Lower lobe of right lung (tissue), 2 donors: ENCODE results near the gene FOXE1. TPM values are rescaled to one million over a fixed set of nuclear protein-coding genes. Genes with fewer than 3 reads are reported as not detected.

Experiments
- ATAC-seq, 2 donors: fragments of 200-7000 bp; cut with Tn5 transposase; one replicate each; pipeline ENCODE4 v1.9.1; 2020 to 2022; ENCODE audit warnings: mild to moderate bottlenecking in 2 of 2, moderate library complexity in 2 of 2
- DNase-seq: peaks from one replicate; pipeline ENCODE4 v3.0.0-alpha.2; 2020
- H3K27ac ChIP-seq: fragments of 200-600 bp; one replicate; pipeline ENCODE4 v1.8.0; 2022
- H3K27me3 ChIP-seq: fragments of 200-600 bp; one replicate; pipeline ENCODE4 v1.8.0; 2022; ENCODE audit warnings: low read depth
- H3K36me3 ChIP-seq: fragments of 200-600 bp; one replicate; pipeline ENCODE4 v1.8.0; 2022; ENCODE audit warnings: mild to moderate bottlenecking
- H3K4me1 ChIP-seq: fragments of 200-600 bp; one replicate; pipeline ENCODE4 v1.8.0; 2022
- H3K4me3 ChIP-seq: fragments of 200-600 bp; one replicate; pipeline ENCODE4 v1.8.0; 2022; ENCODE audit warnings: mild to moderate bottlenecking
- H3K9me3 ChIP-seq: fragments of 200-600 bp; one replicate; pipeline ENCODE4 v1.8.0; 2022
- intact Hi-C: fragments of 100-400 bp; cut with DNase I; formaldehyde crosslinking; loops from one replicate; pipeline ENCODE4 v1.11.0; 2022
- total RNA-seq: library from RNA; stranded (reverse); fragmentation: NEBNext Ultra II Directional; extraction: Animal tissue kit (Norgen Biotek cat#: 25700); gene quantifications from one replicate; pipeline ENCODE4 v1.2.1, GENCODE V29; 2021
- TF ChIP-seq, protein P1 (sequence below): fragments of 200-600 bp; IDR thresholded peaks from one replicate; pipeline ENCODE4 v1.8.0; 2022; ENCODE audit warnings: antibody characterized with exemption, mild to moderate bottlenecking
- donor health status: DM: no; HTN: yes; CAD: no; lungs with severe emphysema.

The FOXE1 gene
- total RNA-seq, 1 donor from 2014 or later = not detected

DNA sequence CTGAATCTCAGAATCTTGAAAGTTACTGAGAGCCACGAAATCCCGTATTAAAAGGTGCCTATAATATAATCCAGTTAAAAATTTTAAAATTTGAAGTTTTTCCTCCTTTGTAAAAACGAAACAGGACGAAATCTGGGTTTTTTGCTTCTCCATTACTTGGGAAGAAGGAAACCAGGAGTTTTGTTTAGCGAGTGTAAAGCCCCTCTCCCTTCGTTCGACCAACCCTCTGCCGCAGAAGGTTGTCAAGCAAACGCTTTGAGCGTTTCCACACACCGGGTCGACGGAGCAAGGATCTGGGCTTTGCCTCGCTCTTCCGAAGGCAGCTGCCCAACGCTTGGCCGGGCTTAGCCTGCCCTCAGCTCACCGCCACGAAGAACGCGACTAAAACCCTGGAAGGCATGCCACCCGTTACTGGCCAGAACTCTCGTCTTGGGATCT is 1.6 kb upstream of the FOXE1 start:
- ATAC-seq = no peak
- no peak overlapping the region for H3K27ac ChIP-seq
- no peak for DNase-seq
- H3K27me3 ChIP-seq = peaks cover 100% of the 10 kb centered on the region
- intact Hi-C loops = no loop called here
- H3K4me3 ChIP-seq = peak overlapping the region; percentile 11
- no peaks in the 10 kb centered on the region for H3K9me3 ChIP-seq
- TF ChIP-seq, protein P1, sequence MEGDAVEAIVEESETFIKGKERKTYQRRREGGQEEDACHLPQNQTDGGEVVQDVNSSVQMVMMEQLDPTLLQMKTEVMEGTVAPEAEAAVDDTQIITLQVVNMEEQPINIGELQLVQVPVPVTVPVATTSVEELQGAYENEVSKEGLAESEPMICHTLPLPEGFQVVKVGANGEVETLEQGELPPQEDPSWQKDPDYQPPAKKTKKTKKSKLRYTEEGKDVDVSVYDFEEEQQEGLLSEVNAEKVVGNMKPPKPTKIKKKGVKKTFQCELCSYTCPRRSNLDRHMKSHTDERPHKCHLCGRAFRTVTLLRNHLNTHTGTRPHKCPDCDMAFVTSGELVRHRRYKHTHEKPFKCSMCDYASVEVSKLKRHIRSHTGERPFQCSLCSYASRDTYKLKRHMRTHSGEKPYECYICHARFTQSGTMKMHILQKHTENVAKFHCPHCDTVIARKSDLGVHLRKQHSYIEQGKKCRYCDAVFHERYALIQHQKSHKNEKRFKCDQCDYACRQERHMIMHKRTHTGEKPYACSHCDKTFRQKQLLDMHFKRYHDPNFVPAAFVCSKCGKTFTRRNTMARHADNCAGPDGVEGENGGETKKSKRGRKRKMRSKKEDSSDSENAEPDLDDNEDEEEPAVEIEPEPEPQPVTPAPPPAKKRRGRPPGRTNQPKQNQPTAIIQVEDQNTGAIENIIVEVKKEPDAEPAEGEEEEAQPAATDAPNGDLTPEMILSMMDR = no peak
- peaks cover 35% of the 10 kb centered on the region for H3K4me1 ChIP-seq
- no peaks in the 10 kb centered on the region for H3K36me3 ChIP-seq

DNA sequence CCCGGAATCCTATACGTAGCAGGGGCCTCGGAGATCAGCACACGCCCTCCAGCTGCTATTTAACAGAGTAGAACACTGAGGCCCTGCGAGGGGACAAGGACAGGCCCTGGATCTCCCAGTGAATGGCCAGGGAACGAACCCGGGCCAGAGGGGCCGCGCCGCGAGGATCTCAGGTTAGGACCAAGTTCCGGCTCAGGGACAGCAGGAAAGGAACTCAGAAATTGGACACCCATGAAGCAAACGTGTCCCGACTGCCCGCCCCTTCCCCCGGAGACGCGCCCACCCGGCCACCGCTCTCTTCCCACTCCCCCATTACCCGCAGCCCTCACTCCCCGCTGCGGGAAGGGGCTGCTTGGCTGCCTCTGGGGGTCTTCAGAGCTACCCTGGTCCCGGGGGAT is 1.0 kb upstream of the FOXE1 start:
- intact Hi-C loops = no loop called here
- TF ChIP-seq, protein P1 = no peak
- ATAC-seq = no peak
- no peaks in the 10 kb centered on the region for H3K9me3 ChIP-seq
- no peaks in the 10 kb centered on the region for H3K36me3 ChIP-seq
- H3K4me1 ChIP-seq = peaks cover 35% of the 10 kb centered on the region
- no peak for DNase-seq
- no peak overlapping the region for H3K27ac ChIP-seq
- peaks cover 98% of the 10 kb centered on the region for H3K27me3 ChIP-seq
- H3K4me3 ChIP-seq = no peak overlapping the region

DNA sequence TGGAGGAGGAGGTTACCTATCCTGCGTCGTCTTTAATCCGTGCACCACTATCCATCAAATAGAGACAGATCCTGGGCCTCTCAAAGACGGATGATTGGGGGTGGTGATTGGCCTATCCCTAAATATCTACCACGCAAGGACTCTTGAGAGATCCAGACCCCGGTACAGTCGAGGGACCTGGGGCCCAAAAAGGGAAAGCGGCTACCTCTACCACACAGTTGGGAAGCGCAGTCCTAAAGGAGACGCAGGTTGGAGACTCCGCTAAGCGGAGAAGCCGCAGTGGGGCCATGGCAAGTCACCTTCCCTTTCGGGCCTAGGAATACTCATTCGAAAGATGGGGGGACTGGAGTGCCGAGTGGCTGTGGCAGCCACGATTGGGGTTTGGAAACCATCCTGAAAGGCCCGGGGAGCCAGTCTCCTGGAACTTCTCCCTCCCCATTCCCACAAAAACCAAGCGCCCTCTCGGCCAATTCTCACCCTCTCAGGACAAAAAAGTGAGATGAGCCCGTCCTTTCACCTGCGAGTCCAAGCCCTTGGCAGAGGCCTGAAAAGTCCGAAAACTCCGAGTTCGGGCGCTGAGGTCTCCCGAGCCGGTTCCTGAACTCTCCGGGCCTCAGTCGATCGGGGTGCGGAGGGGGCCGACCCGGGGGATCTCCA is 499 bp upstream of the FOXE1 start:
- Histone ChIP-seq H3K27ac (no peak overlapping the region), H3K36me3 (no peaks in the 10 kb centered on the region), H3K27me3 (peaks cover 98% of the 10 kb centered on the region), H3K4me3 (peak overlapping the region; percentile 46), H3K9me3 (no peaks in the 10 kb centered on the region), H3K4me1 (peaks cover 35% of the 10 kb centered on the region)
- DNase-seq (no peak), ATAC-seq (peak in 1 of 2 donors; percentile 4)
- TF ChIP-seq, protein P1 = no peak
- intact Hi-C loops = no loop called here

DNA sequence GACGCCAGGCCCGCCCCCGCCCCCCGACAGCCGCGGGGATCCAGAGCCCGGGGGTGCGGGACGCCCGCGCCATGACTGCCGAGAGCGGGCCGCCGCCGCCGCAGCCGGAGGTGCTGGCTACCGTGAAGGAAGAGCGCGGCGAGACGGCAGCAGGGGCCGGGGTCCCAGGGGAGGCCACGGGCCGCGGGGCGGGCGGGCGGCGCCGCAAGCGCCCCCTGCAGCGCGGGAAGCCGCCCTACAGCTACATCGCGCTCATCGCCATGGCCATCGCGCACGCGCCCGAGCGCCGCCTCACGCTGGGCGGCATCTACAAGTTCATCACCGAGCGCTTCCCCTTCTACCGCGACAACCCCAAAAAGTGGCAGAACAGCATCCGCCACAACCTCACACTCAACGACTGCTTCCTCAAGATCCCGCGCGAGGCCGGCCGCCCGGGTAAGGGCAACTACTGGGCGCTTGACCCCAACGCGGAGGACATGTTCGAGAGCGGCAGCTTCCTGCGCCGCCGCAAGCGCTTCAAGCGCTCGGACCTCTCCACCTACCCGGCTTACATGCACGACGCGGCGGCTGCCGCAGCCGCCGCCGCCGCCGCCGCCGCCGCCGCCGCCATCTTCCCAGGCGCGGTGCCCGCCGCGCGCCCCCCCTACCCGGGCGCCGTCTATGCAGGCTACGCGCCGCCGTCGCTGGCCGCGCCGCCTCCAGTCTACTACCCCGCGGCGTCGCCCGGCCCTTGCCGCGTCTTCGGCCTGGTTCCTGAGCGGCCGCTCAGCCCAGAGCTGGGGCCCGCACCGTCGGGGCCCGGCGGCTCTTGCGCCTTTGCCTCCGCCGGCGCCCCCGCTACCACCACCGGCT is 1.0 kb downstream of the FOXE1 start:
- Histone ChIP-seq H3K27me3 (peaks cover 96% of the 10 kb centered on the region), H3K36me3 (no peaks in the 10 kb centered on the region), H3K27ac (no peak overlapping the region), H3K4me1 (peaks cover 22% of the 10 kb centered on the region), H3K9me3 (no peaks in the 10 kb centered on the region), H3K4me3 (peak overlapping the region; percentile 46)
- DNase-seq (peak; percentile 55), ATAC-seq (peak; percentile 37 to 46)
- TF ChIP-seq, protein P1 = no peak
- intact Hi-C loops = no loop called here

DNA sequence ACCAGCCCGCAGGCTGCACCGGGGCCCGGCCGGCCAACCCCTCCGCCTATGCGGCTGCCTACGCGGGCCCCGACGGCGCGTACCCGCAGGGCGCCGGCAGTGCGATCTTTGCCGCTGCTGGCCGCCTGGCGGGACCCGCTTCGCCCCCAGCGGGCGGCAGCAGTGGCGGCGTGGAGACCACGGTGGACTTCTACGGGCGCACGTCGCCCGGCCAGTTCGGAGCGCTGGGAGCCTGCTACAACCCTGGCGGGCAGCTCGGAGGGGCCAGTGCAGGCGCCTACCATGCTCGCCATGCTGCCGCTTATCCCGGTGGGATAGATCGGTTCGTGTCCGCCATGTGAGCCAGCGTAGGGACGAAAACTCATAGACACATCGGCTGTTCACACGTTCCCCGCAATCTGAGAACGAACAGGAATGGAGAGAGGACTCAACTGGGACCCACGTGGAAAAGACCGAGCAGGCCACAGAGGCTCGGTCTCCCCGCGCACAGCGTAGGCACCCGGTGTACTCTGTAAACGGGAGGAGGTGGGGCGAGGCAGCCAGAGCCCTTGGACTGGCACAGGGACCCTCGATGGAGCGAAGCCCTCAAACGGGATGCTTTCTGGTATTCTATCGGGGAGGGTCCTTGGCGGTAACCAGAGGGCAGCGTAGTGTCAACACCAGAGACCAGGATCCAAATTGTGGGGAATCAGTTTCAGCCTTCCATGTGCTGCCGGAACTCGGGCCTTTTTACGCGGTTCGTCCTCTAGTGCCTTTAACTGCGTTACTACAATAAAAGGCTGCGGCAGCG is 1.9 kb downstream of the FOXE1 start:
- H3K27me3 ChIP-seq = peaks cover 96% of the 10 kb centered on the region
- TF ChIP-seq, protein P1 = no peak
- DNase-seq = no peak
- peaks cover 21% of the 10 kb centered on the region for H3K4me1 ChIP-seq
- H3K4me3 ChIP-seq = no peak overlapping the region
- intact Hi-C loops = no loop called here
- H3K36me3 ChIP-seq = no peaks in the 10 kb centered on the region
- no peaks in the 10 kb centered on the region for H3K9me3 ChIP-seq
- no peak for ATAC-seq
- H3K27ac ChIP-seq = no peak overlapping the region
